Mucosa of descending colon (tissue), 3 donors: ENCODE measurements around the gene ESRP2. TPM values are rescaled to one million over a fixed set of nuclear protein-coding genes. Genes with fewer than 3 reads are reported as not detected.

Source experiments
- ATAC-seq: fragments of 200-7000 bp; cut with Tn5 transposase; one replicate; pipeline ENCODE4 v1.9.1; 2020; ENCODE audit warnings: mild to moderate bottlenecking, moderate library complexity
- DNase-seq, 3 donors: peaks; one replicate each; pipeline ENCODE4 v3.0.0-alpha.2; 2020
- H3K36me3 ChIP-seq: fragments of 200-600 bp; one replicate; pipeline ENCODE4 v1.8.0; 2021; ENCODE audit warnings: low read depth, mild to moderate bottlenecking
- H3K4me1 ChIP-seq: fragments of 200-600 bp; one replicate; pipeline ENCODE4 v1.8.0; 2021; ENCODE audit warnings: low read depth, mild to moderate bottlenecking
- H3K4me3 ChIP-seq: fragments of 200-600 bp; one replicate; pipeline ENCODE4 v1.8.0; 2021; ENCODE audit warnings: mild to moderate bottlenecking
- H3K9me3 ChIP-seq: fragments of 200-600 bp; one replicate; pipeline ENCODE4 v1.8.0; 2021; ENCODE audit warnings: mild to moderate bottlenecking
- intact Hi-C, 2 donors: fragments of 100-400 bp; cut with DNase I in 1 of 2; cut with micrococcal nuclease in 1 of 2; formaldehyde crosslinking; loops; one replicate each; pipeline versions ENCODE4 v1.11.0 to v1.11.1; 2022; cut with DNase I, micrococcal nuclease
- total RNA-seq, 3 donors: library from RNA; stranded (reverse); fragmentation: NEBNext Ultra II Directional in 2 of 3; extraction: Animal tissue kit (Norgen Biotek cat#: 25700) in 2 of 3; gene quantifications; one replicate each; pipeline versions ENCODE4 v1.2.1 to v1.2.4, GENCODE V29; 2021 to 2023
- TF ChIP-seq, protein P1 (sequence below): fragments of 200-600 bp; IDR thresholded peaks from one replicate; pipeline ENCODE4 v1.8.0; 2022; ENCODE audit warnings: antibody characterized with exemption, mild to moderate bottlenecking
- donor health status: DM: no; HTN: no; CAD: no; lungs with moderate emphysema.
- donor health status: DM: no; HTN: no; CAD: no.
- donor health status: DM: no; HTN: yes; CAD: no.

ESRP2 gene
- total RNA-seq, 3 donors from 2014 or later = 46.6 to 125 (median 94.5) TPM

- DNase-seq (no peak), ATAC-seq (no peak)
- intact Hi-C loops = no loop called here
- H3K4me1 ChIP-seq = peaks cover 12% of the 10 kb centered on the region
- no peaks in the 10 kb centered on the region for H3K9me3 ChIP-seq
- no peaks in the 10 kb centered on the region for H3K36me3 ChIP-seq
- H3K4me3 ChIP-seq = no peak overlapping the region
- TF ChIP-seq, protein P1, sequence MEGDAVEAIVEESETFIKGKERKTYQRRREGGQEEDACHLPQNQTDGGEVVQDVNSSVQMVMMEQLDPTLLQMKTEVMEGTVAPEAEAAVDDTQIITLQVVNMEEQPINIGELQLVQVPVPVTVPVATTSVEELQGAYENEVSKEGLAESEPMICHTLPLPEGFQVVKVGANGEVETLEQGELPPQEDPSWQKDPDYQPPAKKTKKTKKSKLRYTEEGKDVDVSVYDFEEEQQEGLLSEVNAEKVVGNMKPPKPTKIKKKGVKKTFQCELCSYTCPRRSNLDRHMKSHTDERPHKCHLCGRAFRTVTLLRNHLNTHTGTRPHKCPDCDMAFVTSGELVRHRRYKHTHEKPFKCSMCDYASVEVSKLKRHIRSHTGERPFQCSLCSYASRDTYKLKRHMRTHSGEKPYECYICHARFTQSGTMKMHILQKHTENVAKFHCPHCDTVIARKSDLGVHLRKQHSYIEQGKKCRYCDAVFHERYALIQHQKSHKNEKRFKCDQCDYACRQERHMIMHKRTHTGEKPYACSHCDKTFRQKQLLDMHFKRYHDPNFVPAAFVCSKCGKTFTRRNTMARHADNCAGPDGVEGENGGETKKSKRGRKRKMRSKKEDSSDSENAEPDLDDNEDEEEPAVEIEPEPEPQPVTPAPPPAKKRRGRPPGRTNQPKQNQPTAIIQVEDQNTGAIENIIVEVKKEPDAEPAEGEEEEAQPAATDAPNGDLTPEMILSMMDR = no peak
Observed at GRCh38 chr16:68253721-68254120, 17.8 kb upstream of the ESRP2 start.

GRCh38 chr16:68252383-68252782 is 16.5 kb upstream of the ESRP2 start:
- peaks cover 6% of the 10 kb centered on the region for H3K4me1 ChIP-seq
- no peaks in the 10 kb centered on the region for H3K9me3 ChIP-seq
- TF ChIP-seq, protein P1 = no peak
- intact Hi-C loops = no loop called here
- H3K4me3 ChIP-seq = no peak overlapping the region
- ATAC-seq = no peak
- DNase-seq = no peak
- H3K36me3 ChIP-seq = no peaks in the 10 kb centered on the region

- TF ChIP-seq, protein P1 = no peak
- Histone ChIP-seq H3K4me3 (no peak overlapping the region), H3K36me3 (no peaks in the 10 kb centered on the region), H3K4me1 (peaks cover 2% of the 10 kb centered on the region), H3K9me3 (no peaks in the 10 kb centered on the region)
- DNase-seq (no peak), ATAC-seq (no peak)
- intact Hi-C loops = no loop called here
Observed at GRCh38 chr16:68251832-68252231, 15.9 kb upstream of the ESRP2 start.

GRCh38 chr16:68250951-68251350 is 15.0 kb upstream of the ESRP2 start:
- no peak for ATAC-seq
- Histone ChIP-seq H3K9me3 (no peaks in the 10 kb centered on the region), H3K4me1 (peaks cover 7% of the 10 kb centered on the region), H3K36me3 (no peaks in the 10 kb centered on the region), H3K4me3 (no peak overlapping the region)
- DNase-seq = no peak
- TF ChIP-seq, protein P1 = no peak
- intact Hi-C loops = no loop called here

DNA sequence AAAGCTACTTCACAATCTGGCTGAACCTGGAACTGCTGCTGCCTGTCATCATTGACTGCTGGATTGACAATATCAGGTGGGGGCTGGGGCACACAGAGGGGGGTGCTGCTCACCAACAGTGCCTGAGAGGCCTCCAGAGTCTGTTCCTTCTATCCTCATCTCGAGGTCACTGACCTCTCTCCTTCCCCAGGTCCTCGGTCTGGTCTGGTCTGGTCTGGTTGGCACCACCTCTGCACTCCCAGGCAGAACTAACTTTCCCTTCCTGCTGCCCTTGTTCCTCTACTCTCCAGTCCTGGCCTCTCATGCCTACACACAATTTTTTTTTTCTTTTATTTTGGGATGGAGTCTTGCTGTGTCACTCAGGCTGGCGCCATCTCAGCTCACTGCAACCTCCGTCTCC is 13.4 kb upstream of the ESRP2 start:
- Histone ChIP-seq H3K36me3 (no peaks in the 10 kb centered on the region), H3K9me3 (no peaks in the 10 kb centered on the region), H3K4me1 (peaks cover 13% of the 10 kb centered on the region), H3K4me3 (no peak overlapping the region)
- ATAC-seq (no peak), DNase-seq (no peak)
- TF ChIP-seq, protein P1 = no peak
- intact Hi-C loops = no loop called here

GRCh38 chr16:68247932-68248331 is 12.0 kb upstream of the ESRP2 start:
- intact Hi-C loops = no loop called here
- no peak overlapping the region for H3K4me3 ChIP-seq
- ATAC-seq = no peak
- no peaks in the 10 kb centered on the region for H3K9me3 ChIP-seq
- H3K36me3 ChIP-seq = no peaks in the 10 kb centered on the region
- TF ChIP-seq, protein P1 = no peak
- peaks cover 16% of the 10 kb centered on the region for H3K4me1 ChIP-seq
- DNase-seq = peak in 1 of 3 donors; percentile 16
